Stimulated activated CD4-positive, alpha-beta T cell treated with anti-CD3 and anti-CD28 coated beads, Interleukin-1b, Interleukin-23, amount 100 ng/mL, for 4 hours (primary cell): ENCODE results near the gene RAB29.

Experiments used
- DNase-seq, 2 donors: peaks; one replicate each; pipeline ENCODE4 v3.0.0-alpha.2; 2020; ENCODE audit warnings: low read depth in 2 of 2

RAB29 gene

GRCh38 chr1:205764578-205764977 is 10.7 kb downstream of the RAB29 start:
- no peak for DNase-seq

DNA sequence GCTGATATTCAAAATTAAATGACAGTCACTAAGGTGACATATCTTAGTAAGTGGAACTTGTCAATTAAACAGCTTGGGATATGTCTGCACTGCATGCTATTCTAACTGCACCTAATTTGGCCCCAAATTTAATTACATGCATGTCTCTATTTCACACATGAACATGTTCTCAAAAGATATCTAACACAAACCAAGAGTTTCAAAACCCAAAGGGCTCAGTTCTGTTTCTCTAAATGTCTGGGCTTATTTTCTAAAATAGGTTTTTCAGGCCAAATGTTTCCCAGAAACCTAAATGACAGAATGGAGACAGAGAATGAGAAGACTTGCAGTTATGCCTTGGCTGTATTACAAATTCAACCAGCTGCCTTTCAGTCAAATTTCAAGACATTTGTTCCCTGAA is 11.3 kb downstream of the RAB29 start:
- no peak for DNase-seq

GRCh38 chr1:205760606-205761005 is 14.7 kb downstream of the RAB29 start:
- no peak for DNase-seq

- DNase-seq, result no peak
Measured at GRCh38 chr1:205756552-205756951, 18.7 kb downstream of the RAB29 start.

DNA sequence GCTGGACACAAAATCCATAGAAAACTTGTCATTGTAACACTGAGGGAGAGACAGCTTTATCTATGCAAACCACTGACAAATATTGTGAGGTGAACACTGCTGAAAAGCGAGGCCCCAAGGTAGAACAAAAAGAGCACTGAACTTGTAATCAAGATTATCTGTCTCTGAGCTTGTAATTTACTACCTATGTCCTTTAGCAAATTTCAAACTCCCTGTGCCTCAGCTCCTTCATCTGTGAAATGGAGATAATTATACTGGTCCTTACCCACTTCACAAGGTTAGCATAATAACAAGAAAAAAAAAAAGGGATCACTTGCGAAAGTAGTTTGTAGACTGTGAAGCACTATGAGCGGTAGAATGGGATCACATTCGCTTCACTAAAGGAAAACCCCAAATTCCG is 20.4 kb downstream of the RAB29 start:
- DNase-seq, result no peak

GRCh38 chr1:205751036-205751651 is 24.1 kb downstream of the RAB29 start:
- no peak for DNase-seq

- peak; percentile 87 to 92 for DNase-seq
Measured at GRCh38 chr1:205750138-205751035, 24.9 kb downstream of the RAB29 start, which contains the start of gene NUCKS1. Gene NUCKS1, minus strand, starts transcription at chr1:205750182. Its CDS starts 209 bp downstream, at chr1:205749973.

- peak; percentile 86 to 96 for DNase-seq
Measured at GRCh38 chr1:205749234-205750137, 25.8 kb downstream of the RAB29 start.

DNA sequence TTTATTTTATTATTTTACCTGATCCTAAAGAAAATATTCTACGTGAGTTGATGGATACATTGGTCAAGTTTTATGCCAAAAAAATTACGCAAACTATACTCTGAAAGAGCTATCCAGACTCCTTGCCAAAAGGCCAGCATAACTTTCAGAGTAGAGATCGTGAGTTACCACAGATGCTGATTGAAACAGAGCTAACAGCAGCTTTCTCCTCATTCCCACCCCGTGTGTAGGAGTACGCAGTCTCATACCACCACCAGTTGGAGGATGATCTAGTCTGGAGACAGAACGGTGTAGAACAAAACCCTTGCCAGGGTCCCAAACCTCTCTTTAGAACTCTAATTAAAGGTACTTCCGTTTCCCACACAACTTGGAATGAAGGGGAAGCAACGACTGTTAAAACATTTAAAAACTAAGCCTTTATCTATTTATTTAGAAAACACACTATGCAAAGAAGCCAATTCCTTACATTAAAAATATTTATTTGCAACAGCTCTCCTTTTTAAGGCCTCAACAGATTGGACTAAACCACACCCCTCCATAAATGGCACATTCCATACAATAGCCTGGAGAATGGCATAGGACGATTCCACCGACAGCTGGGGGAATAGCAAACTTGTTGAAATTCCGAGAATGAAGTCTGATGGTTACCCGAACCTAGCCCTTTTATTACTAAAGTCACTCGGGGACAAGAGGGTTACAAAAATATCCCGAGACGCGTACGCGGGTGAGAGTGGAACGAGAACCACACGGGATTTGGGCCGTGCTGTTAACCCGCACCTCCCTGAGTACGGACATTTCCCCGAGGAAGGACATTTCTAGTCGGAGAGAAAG is 26.7 kb downstream of the RAB29 start:
- DNase-seq, result no peak

DNA sequence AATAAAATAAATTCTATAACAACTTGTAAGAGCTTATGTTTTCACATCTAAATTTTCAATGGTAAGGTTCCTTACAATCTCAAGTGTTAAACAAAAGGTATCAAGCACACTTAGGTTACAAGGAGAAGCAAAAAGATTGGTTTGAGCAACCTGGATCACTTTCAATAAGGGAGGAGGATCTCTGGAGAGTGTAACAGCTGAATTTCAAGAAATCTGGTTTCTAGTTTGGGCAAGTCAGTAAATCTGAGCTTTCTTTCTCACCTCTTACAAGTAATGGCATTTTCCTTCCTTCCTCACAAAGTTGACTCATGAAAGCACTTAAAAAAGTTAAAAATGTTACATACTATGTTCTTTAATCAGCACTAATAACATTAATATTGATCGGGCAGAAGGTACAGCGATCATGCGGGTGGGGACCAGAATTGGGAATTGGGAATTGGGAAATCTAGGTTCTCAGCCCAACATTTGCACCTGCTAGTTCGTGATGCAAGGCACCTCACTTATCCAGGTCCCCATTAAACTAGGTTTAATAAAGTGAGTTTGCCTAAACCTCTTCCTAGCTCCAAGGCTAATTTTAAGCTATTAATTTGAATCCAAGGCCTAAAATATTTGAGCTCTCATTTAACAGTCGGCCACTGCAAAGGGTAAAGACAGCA is 28.4 kb downstream of the RAB29 start:
- no peak for DNase-seq

GRCh38 chr1:205744403-205744802 is 30.9 kb downstream of the RAB29 start:
- no peak for DNase-seq

- no peak for DNase-seq
Measured at GRCh38 chr1:205743977-205744376, 31.3 kb downstream of the RAB29 start.

DNA sequence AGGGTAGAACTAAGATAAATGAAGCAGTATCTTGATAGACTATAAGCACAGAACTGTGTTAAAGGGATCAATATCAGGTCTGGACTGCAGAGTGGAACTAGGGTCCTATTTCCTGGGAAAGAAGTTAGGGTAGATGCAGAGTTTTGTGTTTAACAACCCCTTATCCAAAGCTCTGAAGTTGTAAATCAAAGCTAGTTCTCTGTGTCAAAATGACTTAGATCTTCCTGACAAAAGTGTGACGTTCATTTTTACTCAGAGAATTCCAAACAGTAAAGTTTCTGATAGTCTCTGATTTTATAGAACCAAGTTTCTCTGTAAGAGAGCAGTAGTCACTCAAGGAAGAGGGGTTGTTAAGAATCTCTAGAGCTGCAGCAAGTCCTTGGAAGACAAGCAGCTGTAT is 33.6 kb downstream of the RAB29 start:
- DNase-seq, result no peak

DNA sequence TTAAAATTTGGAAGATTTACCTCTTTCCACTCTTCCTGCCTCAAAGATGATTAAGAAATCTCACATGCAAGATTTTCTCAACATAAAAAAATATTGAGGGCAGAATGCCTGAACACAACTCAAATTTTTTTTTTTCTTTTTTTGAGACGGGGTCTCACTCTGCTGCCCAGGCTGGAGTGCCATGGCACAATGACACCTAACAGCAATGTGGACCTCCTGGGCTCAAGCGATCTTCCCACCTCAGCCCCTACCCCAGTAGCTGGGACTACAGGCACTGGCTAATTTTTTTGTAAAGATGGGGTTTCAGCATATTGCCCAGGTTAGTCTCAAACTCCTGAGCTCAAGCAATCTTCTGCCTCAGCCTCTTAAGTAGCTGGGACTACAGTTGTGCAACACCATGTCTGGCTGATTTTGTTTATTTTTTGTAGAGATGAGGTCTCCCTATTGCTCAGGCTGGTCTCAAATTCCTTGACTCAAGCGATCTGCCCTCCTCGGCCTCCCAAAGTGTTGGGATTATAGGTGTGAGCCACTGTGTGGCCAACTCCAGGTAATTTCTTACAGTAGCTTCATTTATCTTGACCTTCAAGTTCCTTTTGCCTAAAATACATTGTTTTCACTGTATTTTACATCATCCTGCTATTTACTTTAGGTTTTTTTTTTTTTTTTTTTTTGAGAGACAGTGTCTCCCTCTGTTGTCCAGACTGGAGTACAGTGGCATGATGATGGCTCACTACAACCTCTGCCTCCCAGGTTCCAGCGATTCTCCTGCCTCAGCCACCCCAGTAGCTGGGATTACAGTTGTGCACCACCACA is 35.7 kb downstream of the RAB29 start:
- DNase-seq, result no peak

GRCh38 chr1:205735218-205735617 is 40.1 kb downstream of the RAB29 start:
- no peak for DNase-seq

GRCh38 chr1:205733438-205734175 is 41.7 kb downstream of the RAB29 start:
- no peak for DNase-seq

DNA sequence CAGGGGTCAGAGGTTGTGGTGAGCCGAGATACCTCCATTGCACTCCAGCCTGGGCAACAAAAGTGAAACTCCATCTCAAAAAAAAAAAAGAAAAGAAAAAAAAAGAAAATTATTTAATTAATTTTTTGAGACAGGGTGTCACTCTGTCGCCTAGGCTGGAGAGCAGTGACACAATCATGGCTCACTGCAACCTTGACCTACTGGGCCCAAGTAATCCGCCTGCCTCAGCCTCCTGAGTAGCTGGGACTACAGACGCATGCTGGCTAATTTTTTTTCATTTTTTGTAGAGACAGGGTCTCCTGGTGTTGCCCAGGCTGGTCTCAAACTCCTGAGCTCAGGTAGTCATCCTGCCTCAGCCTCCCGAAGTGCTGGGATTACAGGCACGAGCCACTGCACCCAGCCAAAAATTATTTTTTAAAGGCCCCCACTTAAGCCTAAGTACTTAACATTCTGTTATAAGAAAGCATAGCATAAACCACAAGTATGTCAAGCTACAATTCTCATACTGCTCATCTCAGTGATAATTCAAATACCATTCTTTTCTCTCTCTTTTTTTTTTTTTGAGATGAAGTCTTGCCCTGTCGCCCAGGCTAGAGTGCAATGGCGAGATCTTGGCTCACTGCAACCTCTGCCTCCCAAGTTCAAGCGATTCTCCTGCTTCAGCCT is 45.2 kb downstream of the RAB29 start:
- no peak for DNase-seq

DNA sequence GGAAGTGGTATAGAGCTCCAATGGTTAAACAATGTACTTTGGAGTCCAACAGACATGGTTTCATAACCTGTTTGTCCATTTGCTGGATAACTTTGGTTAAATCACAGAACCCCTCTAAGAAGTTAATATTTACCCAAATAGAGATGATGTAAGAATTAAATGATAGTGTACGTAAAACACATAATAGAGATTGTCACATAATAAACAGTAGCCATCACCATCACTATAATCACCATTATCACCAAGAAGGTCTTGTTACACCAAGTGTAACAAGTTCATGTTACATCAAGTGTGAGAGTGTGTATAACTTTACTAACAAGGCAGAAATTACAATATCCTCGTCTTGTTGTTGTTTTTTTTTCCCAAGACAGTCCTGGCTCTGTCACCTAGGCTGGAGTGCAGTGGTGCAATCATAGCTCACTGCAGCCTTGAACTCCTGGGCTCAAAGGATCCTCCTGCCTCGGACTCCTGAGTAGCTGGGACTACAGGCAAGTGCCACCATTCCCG is 48.6 kb downstream of the RAB29 start:
- DNase-seq, result no peak
